ENCODE measurements around the gene LEO1. TPM values are rescaled to one million over a fixed set of nuclear protein-coding genes. Genes with fewer than 3 reads are reported as not detected.
"Not testable (repeated sequence)": the region's sequence is repeated elsewhere in the genome, so short reads cannot be mapped to it uniquely, and the experiment has no call there.

LEO1 gene
- total RNA-seq, 1 donor from 2014 or later, result 38.2 TPM

DNA sequence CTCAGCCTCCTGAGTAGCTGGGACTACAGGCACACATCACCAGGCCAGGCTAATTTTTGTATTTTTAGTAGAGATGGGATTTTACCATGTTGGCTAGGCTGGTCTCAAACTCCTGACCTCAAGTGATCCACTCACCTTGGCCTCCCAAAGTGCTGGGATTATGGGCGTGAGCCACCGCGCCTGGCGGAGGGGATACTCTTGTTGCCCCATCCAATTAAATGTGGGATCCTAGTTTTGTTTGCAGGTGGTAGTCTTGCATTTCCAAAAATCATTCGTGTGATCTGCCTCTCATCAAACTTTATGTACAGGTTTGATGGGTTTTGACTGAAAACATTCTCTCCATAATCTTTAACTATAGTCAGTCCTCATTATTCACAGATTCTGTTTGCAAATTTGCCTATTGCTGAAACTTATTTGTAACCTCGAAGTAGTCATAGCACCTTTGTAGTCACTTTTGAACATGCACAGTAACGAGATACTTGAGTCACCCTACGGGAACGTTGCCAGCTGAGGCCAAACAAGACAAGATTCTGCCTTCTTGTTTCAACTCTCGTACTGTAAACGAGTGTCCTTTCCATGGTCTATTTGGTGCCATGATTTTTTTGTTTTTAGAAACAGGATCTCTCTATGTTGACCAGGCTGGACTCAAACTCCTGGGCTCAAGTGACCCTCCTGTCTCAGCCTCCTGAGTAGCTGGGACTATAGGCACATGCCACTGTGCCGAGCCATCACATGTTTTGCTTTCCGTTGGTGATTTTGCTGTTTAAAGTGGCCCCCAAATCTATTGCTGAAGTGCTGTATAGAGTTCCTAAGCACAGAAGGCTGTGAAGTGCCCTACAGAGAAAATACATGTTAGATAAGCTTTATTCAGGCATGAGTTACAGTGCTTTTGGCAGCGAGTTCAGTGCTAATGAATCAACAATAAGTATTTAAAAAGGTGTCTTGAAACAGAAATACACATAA, 39.3 kb upstream of the LEO1 start:
- H3K9me3 Mint-ChIP-seq, result no peaks in the 10 kb centered on the region

GRCh38 chr15:52008698-52009434, 37.3 kb upstream of the LEO1 start:
- DNase-seq (ENCODE audit: low spot score), result no peak
- no peak overlapping the region for H3K4me3 Mint-ChIP-seq (ENCODE audit: low read depth)
- H3K27me3 Mint-ChIP-seq (ENCODE audit: low read depth), result no peaks in the 10 kb centered on the region
- peak overlapping the region; percentile 83 for H3K27ac Mint-ChIP-seq
- intact Hi-C loops (cut with micrococcal nuclease), result loop anchor here (5.0 kb wide), 2 partner anchors 37 to 548 kb away; partner anchors contain the start of gene LEO1
- peaks cover 79% of the 10 kb centered on the region for H3K4me1 Mint-ChIP-seq (ENCODE audit: low read depth)
- no peaks in the 10 kb centered on the region for H3K36me3 Mint-ChIP-seq (ENCODE audit: low read depth)
- H3K9me3 Mint-ChIP-seq, result no peaks in the 10 kb centered on the region

More for the DNA sequence above, 39.3 kb upstream of the LEO1 start:
- DNase-seq (ENCODE audit: low spot score), result no peak
- H3K4me1 Mint-ChIP-seq (ENCODE audit: low read depth), result peaks cover 66% of the 10 kb centered on the region
- intact Hi-C loops (cut with micrococcal nuclease), result no loop called here
- no peaks in the 10 kb centered on the region for H3K27me3 Mint-ChIP-seq (ENCODE audit: low read depth)
- H3K36me3 Mint-ChIP-seq (ENCODE audit: low read depth), result no peaks in the 10 kb centered on the region
- peak overlapping the region; percentile 75 for H3K27ac Mint-ChIP-seq
- H3K4me3 Mint-ChIP-seq (ENCODE audit: low read depth), result peak overlapping the region; percentile 35

DNA sequence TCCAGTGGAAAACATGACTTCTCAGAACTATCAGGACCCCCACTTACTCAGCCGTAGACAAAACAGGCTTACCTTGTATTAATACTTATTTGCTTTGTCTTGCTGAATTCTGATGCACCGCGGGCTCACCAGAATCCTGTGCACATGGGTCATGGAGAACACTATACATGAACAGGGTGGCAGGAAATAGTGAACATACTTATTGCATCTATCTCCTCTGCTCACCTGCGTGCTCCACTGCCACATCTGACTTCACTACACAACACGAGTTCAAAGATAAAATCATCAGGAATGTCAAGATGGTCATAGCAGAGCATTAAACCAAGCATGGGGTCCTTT, 36.8 kb upstream of the LEO1 start:
- Mint-ChIP-seq H3K36me3 (ENCODE audit: low read depth) (no peaks in the 10 kb centered on the region), H3K4me1 (ENCODE audit: low read depth) (peaks cover 79% of the 10 kb centered on the region), H3K27me3 (ENCODE audit: low read depth) (no peaks in the 10 kb centered on the region), H3K27ac (peak overlapping the region; percentile 83), H3K9me3 (no peaks in the 10 kb centered on the region), H3K4me3 (ENCODE audit: low read depth) (no peak overlapping the region)
- DNase-seq (ENCODE audit: low spot score), result no peak
- intact Hi-C loops (cut with micrococcal nuclease), result loop anchor here (5.0 kb wide), 2 partner anchors 36 to 549 kb away; partner anchors contain the start of gene LEO1

- Mint-ChIP-seq H3K36me3 (ENCODE audit: low read depth) (peaks cover 3% of the 10 kb centered on the region), H3K27me3 (ENCODE audit: low read depth) (no peaks in the 10 kb centered on the region), H3K4me1 (ENCODE audit: low read depth) (peaks cover 78% of the 10 kb centered on the region), H3K27ac (peak overlapping the region; percentile 86), H3K9me3 (peaks cover 6% of the 10 kb centered on the region), H3K4me3 (ENCODE audit: low read depth) (peak overlapping the region; percentile 26)
- intact Hi-C loops (cut with micrococcal nuclease), result loop anchor here (1.0 to 5.0 kb wide), 4 partner anchors 14 to 550 kb away; partner anchors contain the start of gene LEO1
- no peak for DNase-seq (ENCODE audit: low spot score)
Measured at GRCh38 chr15:52006702-52007340, 35.2 kb upstream of the LEO1 start.

DNA sequence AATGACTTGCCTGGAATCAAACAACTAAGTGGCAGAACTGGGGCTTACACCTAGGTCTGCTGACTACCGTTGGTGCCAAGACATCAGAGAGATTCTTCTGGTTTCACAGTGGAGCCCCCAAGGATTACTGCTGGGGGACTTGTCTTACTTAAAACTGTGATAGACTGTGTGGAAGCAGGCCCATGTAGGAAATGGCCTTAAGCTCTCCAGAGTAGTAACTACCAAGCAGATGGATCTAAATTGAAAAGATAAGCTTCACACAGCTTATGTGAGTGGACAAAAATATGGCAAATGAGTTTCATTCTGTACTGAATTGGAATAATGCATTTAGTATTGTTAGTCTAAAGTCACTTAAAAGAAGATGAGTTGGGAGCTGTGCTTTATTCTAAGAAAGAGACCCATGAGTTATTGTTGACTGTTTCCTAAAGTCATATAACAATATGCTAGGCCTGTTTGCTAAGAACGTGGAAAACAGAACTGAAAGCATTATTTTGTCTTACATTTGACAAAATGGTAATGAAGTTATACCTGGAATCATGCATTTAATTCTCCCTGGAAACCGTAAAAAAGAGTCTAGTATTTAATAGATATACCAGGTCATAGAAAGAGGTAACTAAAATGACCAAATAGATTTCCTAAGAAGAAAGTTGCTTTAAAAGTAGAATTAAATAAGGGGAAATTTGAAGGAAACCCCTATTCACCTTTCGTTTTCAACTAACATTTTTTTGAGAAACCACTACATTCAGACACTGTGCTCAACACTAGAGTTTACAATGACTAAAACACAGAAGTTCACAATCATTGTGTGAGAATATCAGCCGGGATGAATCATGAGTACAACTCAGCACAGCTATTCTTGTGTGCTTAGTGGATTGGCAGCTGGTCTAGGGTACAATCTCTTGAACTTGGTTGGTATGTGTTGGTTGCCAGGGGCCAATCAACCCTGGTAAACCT, 34.4 kb upstream of the LEO1 start:
- peak overlapping the region; percentile 26 for H3K4me3 Mint-ChIP-seq (ENCODE audit: low read depth)
- H3K36me3 Mint-ChIP-seq (ENCODE audit: low read depth), result peaks cover 3% of the 10 kb centered on the region
- no peak for DNase-seq (ENCODE audit: low spot score)
- no peaks in the 10 kb centered on the region for H3K27me3 Mint-ChIP-seq (ENCODE audit: low read depth)
- H3K27ac Mint-ChIP-seq, result peak overlapping the region; percentile 86
- intact Hi-C loops (cut with micrococcal nuclease), result loop anchor here (1.0 to 5.0 kb wide), 5 partner anchors 7 to 551 kb away; partner anchors contain the start of gene LEO1
- H3K9me3 Mint-ChIP-seq, result peaks cover 6% of the 10 kb centered on the region
- H3K4me1 Mint-ChIP-seq (ENCODE audit: low read depth), result peaks cover 70% of the 10 kb centered on the region

- Mint-ChIP-seq H3K4me3 (ENCODE audit: low read depth) (no peak overlapping the region), H3K4me1 (ENCODE audit: low read depth) (peaks cover 65% of the 10 kb centered on the region), H3K36me3 (ENCODE audit: low read depth) (peaks cover 3% of the 10 kb centered on the region), H3K9me3 (peaks cover 6% of the 10 kb centered on the region), H3K27ac (peak overlapping the region; percentile 86), H3K27me3 (ENCODE audit: low read depth) (no peaks in the 10 kb centered on the region)
- intact Hi-C loops (cut with micrococcal nuclease), result loop anchor here (1.0 to 5.0 kb wide), 3 partner anchors 8 to 552 kb away; partner anchors contain the start of gene LEO1
- no peak for DNase-seq (ENCODE audit: low spot score)
Measured at GRCh38 chr15:52004806-52005205, 33.2 kb upstream of the LEO1 start.

GRCh38 chr15:52003710-52004109, 32.1 kb upstream of the LEO1 start:
- Mint-ChIP-seq H3K9me3 (peaks cover 6% of the 10 kb centered on the region), H3K27me3 (ENCODE audit: low read depth) (no peaks in the 10 kb centered on the region), H3K4me1 (ENCODE audit: low read depth) (peaks cover 59% of the 10 kb centered on the region), H3K36me3 (ENCODE audit: low read depth) (peaks cover 3% of the 10 kb centered on the region), H3K4me3 (ENCODE audit: low read depth) (no peak overlapping the region), H3K27ac (no peak overlapping the region)
- DNase-seq (ENCODE audit: low spot score), result no peak
- intact Hi-C loops (cut with micrococcal nuclease), result no loop called here

DNA sequence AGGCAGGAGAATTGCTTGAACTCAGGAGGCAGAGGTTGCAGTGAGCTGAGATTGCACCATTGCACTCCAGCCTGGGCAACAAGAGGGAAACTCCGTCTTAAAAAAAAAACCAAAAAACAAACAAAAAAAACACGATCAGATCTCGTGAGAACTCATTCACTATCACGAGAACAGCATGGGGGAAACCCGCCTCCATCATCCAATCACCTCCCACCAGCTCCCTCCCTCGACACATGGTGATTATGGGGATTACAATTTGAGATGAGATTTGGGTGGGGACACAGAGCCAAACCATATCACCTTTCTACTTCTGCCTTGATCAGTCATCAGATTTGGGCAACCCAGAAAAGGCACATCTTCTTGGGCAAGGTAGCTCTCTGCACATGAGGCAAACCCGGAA, 31.5 kb upstream of the LEO1 start:
- H3K36me3 Mint-ChIP-seq (ENCODE audit: low read depth); H3K27ac Mint-ChIP-seq; DNase-seq (ENCODE audit: low spot score); H3K4me3 Mint-ChIP-seq (ENCODE audit: low read depth); intact Hi-C loops (cut with micrococcal nuclease); H3K27me3 Mint-ChIP-seq (ENCODE audit: low read depth); H3K9me3 Mint-ChIP-seq: not testable (repeated sequence)
- H3K4me1 Mint-ChIP-seq (ENCODE audit: low read depth), result peaks cover 53% of the 10 kb centered on the region

DNA sequence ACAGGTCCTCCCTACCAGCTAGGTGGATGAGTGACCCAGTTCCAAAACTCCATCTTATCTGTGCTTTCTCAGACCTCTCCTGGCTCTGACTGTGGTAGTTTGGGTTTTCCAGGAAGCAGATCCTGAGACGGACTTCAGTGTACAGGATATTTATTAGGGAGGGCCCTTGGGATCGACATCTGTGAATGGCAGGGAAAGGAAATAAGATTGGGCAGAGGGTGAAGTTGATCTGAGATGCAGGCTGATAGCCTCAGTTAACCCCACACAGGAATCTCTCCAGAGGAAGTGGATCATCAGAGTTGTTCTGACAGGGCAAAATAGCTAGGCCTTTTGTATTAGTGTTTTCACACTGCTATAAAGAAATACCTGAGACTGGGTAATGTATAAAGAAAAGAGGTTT, 30.8 kb upstream of the LEO1 start:
- no peak for DNase-seq (ENCODE audit: low spot score)
- peaks cover 3% of the 10 kb centered on the region for H3K36me3 Mint-ChIP-seq (ENCODE audit: low read depth)
- H3K4me1 Mint-ChIP-seq (ENCODE audit: low read depth), result peaks cover 48% of the 10 kb centered on the region
- H3K4me3 Mint-ChIP-seq (ENCODE audit: low read depth), result peak overlapping the region; percentile 4
- H3K27me3 Mint-ChIP-seq (ENCODE audit: low read depth), result no peaks in the 10 kb centered on the region
- intact Hi-C loops (cut with micrococcal nuclease), result no loop called here
- peaks cover 6% of the 10 kb centered on the region for H3K9me3 Mint-ChIP-seq
- no peak overlapping the region for H3K27ac Mint-ChIP-seq

DNA sequence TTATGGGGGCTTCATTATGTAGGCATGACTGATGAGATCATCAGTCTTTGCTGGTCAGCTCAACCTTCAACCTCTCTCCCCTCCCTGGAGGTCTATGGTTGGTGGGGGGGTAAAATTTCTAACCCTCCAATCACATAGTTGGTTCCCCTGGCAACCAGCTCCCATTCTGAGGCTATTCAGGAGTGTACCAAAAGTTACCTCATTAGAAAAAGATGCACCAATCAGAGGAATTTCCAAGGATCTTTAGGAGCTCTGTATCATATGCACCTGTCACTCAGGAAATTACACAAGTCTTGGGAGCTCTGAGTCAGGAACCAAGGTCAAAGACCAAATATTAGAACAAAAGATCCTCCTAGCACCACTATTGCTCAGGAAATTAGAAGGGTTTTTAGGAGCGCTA, 21.4 kb upstream of the LEO1 start:
- Mint-ChIP-seq H3K36me3 (ENCODE audit: low read depth) (no peaks in the 10 kb centered on the region), H3K4me1 (ENCODE audit: low read depth) (no peaks in the 10 kb centered on the region), H3K9me3 (no peaks in the 10 kb centered on the region), H3K27me3 (ENCODE audit: low read depth) (no peaks in the 10 kb centered on the region), H3K27ac (no peak overlapping the region), H3K4me3 (ENCODE audit: low read depth) (no peak overlapping the region)
- intact Hi-C loops (cut with micrococcal nuclease), result no loop called here
- no peak for DNase-seq (ENCODE audit: low spot score)

GRCh38 chr15:51991141-51991540, 19.6 kb upstream of the LEO1 start:
- intact Hi-C loops (cut with micrococcal nuclease), result no loop called here
- no peak for DNase-seq (ENCODE audit: low spot score)
- Mint-ChIP-seq H3K9me3 (no peaks in the 10 kb centered on the region), H3K36me3 (ENCODE audit: low read depth) (no peaks in the 10 kb centered on the region), H3K4me1 (ENCODE audit: low read depth) (peaks cover 1% of the 10 kb centered on the region), H3K4me3 (ENCODE audit: low read depth) (no peak overlapping the region), H3K27me3 (ENCODE audit: low read depth) (no peaks in the 10 kb centered on the region), H3K27ac (no peak overlapping the region)

DNA sequence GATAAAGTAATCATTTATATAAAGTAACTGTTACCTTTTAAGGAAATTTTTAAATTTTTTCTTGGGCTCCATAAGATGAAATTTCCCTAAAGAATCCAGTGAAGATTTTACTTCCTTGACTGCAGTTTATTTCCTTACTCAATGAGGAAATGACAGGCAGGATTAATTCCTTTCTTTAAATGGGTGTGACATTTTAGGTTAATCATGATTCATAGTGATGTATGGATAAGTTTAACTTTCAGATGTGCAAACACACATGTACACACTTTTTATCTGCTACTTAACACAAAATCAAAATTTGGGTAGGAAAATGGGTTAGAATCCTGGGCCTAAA, 11.2 kb upstream of the LEO1 start:
- no peak for DNase-seq (ENCODE audit: low spot score)
- H3K27ac Mint-ChIP-seq, result peak overlapping the region; percentile 56
- intact Hi-C loops (cut with micrococcal nuclease), result loop anchor here (1.0 to 10.0 kb wide), 8 partner anchors 24 to 244 kb away; no protein-coding TSS in a partner anchor
- H3K9me3 Mint-ChIP-seq, result no peaks in the 10 kb centered on the region
- peaks cover 5% of the 10 kb centered on the region for H3K36me3 Mint-ChIP-seq (ENCODE audit: low read depth)
- no peak overlapping the region for H3K4me3 Mint-ChIP-seq (ENCODE audit: low read depth)
- peaks cover 33% of the 10 kb centered on the region for H3K4me1 Mint-ChIP-seq (ENCODE audit: low read depth)
- H3K27me3 Mint-ChIP-seq (ENCODE audit: low read depth), result no peaks in the 10 kb centered on the region
